SK-N-SH (cell line): ENCODE measurements around the gene C1orf232. TPM values are rescaled to one million over a fixed set of nuclear protein-coding genes. Genes with fewer than 3 reads are reported as not detected.

Source experiments
- CTCF ChIA-PET: fragments of 300-600, 350-600 bp; formaldehyde crosslinking; extraction: SDS; loops from one replicate; lab custom pipeline; 2021; lab: Yijun Ruan, JAX
- POLR2A ChIA-PET: fragments of 350-600 bp; sonication (Branson Sonifier 250); formaldehyde crosslinking; extraction: SDS; loops from one replicate; lab custom pipeline; 2020; ENCODE audit warnings: antibody characterized with exemption, inconsistent platforms; lab: Yijun Ruan, JAX
- DNase-seq: peaks from one replicate; pipeline ENCODE4 v3.0.0; 2012
- H2AFZ ChIP-seq: fragments of 200-600 bp; sonication (generic); 2 replicates; pipeline ENCODE4 v1.8.1; 2016; ENCODE audit warnings: antibody characterized with exemption, mild to moderate bottlenecking, low read depth
- H3F3A ChIP-seq: fragments of 200-600 bp; sonication (generic); replicated peaks from 2 replicates; pipeline ENCODE3; 2016; ENCODE audit warnings: antibody characterized with exemption, mild to moderate bottlenecking; ENCODE audit not compliant: insufficient read depth
- H3K27ac ChIP-seq, 2 experiments: fragments of 200-500 bp in 1 of 2; fragments of 200-600 bp in 1 of 2; sonication (Bioruptor generic) in 1 of 2; sonication (generic), shearing (Covaris generic) in 1 of 2; 2 replicates each; pipeline versions ENCODE4 v1.5.1 to v1.6.1; 2014 to 2016; ENCODE audit warnings: low read depth in 2 of 2, inconsistent platforms in 1 of 2, low read length in 1 of 2, mild to moderate bottlenecking in 1 of 2, mixed read lengths in 1 of 2
- H3K27me3 ChIP-seq: fragments of 200-600 bp; sonication (generic), shearing (Covaris generic); 2 replicates; pipeline ENCODE4 v1.6.1; 2016; ENCODE audit warnings: mixed run types; ENCODE audit not compliant: insufficient read depth
- H3K36me3 ChIP-seq, 2 experiments: fragments of 200-500 bp in 1 of 2; fragments of 200-600 bp in 1 of 2; sonication (Bioruptor generic) in 1 of 2; sonication (generic) in 1 of 2; replicated peaks in 1 of 2; 2 replicates each; pipeline versions ENCODE3 to v1.5.1; 2014 to 2016; ENCODE audit warnings: low read length in 1 of 2, mild to moderate bottlenecking in 1 of 2; ENCODE audit not compliant: insufficient read depth in 2 of 2, control insufficient read depth in 1 of 2
- H3K4me1 ChIP-seq, 2 experiments: fragments of 200-500 bp in 1 of 2; fragments of 200-600 bp in 1 of 2; sonication (Bioruptor generic) in 1 of 2; sonication (generic), shearing (Covaris generic) in 1 of 2; 2 replicates each; pipeline versions ENCODE4 v1.5.1 to v1.6.1; 2014 to 2016; ENCODE audit warnings: low read depth in 1 of 2, low read length in 1 of 2, mixed run types in 1 of 2; ENCODE audit not compliant: insufficient read depth in 2 of 2, control insufficient read depth in 1 of 2
- H3K4me2 ChIP-seq: fragments of 200-600 bp; sonication (generic), shearing (Covaris generic); 2 replicates; pipeline ENCODE4 v1.6.1; 2017; ENCODE audit warnings: mixed run types
- H3K4me3 ChIP-seq, 2 experiments: fragments of 200-500 bp in 1 of 2; fragments of 200-600 bp in 1 of 2; sonication (Bioruptor generic) in 1 of 2; sonication (generic), shearing (Covaris generic) in 1 of 2; 2 replicates each; pipeline versions ENCODE4 v1.5.1 to v1.8.1; 2014 to 2016; ENCODE audit warnings: low read depth in 2 of 2, inconsistent platforms in 1 of 2, low read length in 1 of 2, mild to moderate bottlenecking in 1 of 2, mixed read lengths in 1 of 2, moderate library complexity in 1 of 2
- H3K79me2 ChIP-seq: fragments of 200-600 bp; sonication (generic); 2 replicates; pipeline ENCODE4 v1.8.1; 2017; ENCODE audit warnings: mild to moderate bottlenecking; ENCODE audit not compliant: insufficient read depth
- H3K9ac ChIP-seq: fragments of 200-600 bp; sonication (generic); 2 replicates; pipeline ENCODE4 v1.6.1; 2017; ENCODE audit warnings: mixed run types
- H3K9me2 ChIP-seq: fragments of 200-600 bp; sonication (generic); 2 replicates; pipeline ENCODE4 v1.6.1; 2017; ENCODE audit warnings: mixed run types
- H3K9me3 ChIP-seq: fragments of 200-600 bp; sonication (generic); 2 replicates; pipeline ENCODE4 v1.6.1; 2017; ENCODE audit warnings: mixed run types, mild to moderate bottlenecking, moderate library complexity
- H4K20me1 ChIP-seq: fragments of 200-600 bp; sonication (generic); 2 replicates; pipeline ENCODE4 v1.6.1; 2017; ENCODE audit warnings: mild to moderate bottlenecking, mixed run types; ENCODE audit not compliant: insufficient read depth
- ELF1 ChIP-seq: IDR thresholded peaks from 2 replicates; pipeline ENCODE4 v1.4.0; 2012
- EZH2phosphoT487 ChIP-seq: fragments of 200-600 bp; sonication (generic); IDR thresholded peaks from 2 replicates; pipeline ENCODE4 v1.6.1; 2017; ENCODE audit warnings: low read depth, mixed run types, mild to moderate bottlenecking, antibody characterized with exemption, moderate library complexity, borderline replicate concordance
- FOSL2 ChIP-seq: IDR thresholded peaks from 2 replicates; pipeline ENCODE4 v1.4.0; 2012; ENCODE audit warnings: low read depth, mild to moderate bottlenecking, moderate library complexity, borderline replicate concordance
- FOXM1 ChIP-seq: IDR thresholded peaks from 2 replicates; pipeline ENCODE4 v1.4.0; 2012; ENCODE audit warnings: low read depth, mild to moderate bottlenecking
- GATA2 ChIP-seq: sonication (generic); formaldehyde crosslinking; IDR thresholded peaks from 2 replicates; pipeline ENCODE4 v1.5.0; 2020; ENCODE audit warnings: mild to moderate bottlenecking, missing genetic modification reagents
- NRF1 ChIP-seq: IDR thresholded peaks from 2 replicates; pipeline ENCODE4 v1.6.1; 2012; ENCODE audit warnings: low read depth, mild to moderate bottlenecking, low read length
- POLR2AphosphoS5 ChIP-seq: IDR thresholded peaks from 2 replicates; pipeline ENCODE4 v1.6.1; 2012; ENCODE audit warnings: low read depth, low read length
- RAD21 ChIP-seq: IDR thresholded peaks from 2 replicates; pipeline ENCODE4 v1.6.1; 2012; ENCODE audit warnings: mild to moderate bottlenecking, low read length
- RXRA ChIP-seq: IDR thresholded peaks from 2 replicates; pipeline ENCODE4 v1.4.0; 2012; ENCODE audit warnings: low read depth, mild to moderate bottlenecking, borderline replicate concordance
- SMC3 ChIP-seq: IDR thresholded peaks from 2 replicates; pipeline ENCODE4 v1.6.1; 2012; ENCODE audit warnings: low read depth, low read length, improper control_type of control experiment
- TAF1 ChIP-seq: IDR thresholded peaks from 2 replicates; pipeline ENCODE4 v1.6.1; 2012; ENCODE audit warnings: low read depth, mild to moderate bottlenecking, low read length, moderate library complexity, borderline replicate concordance
- TCF12 ChIP-seq: IDR thresholded peaks from 2 replicates; pipeline ENCODE4 v1.4.0; 2012
- TEAD4 ChIP-seq: IDR thresholded peaks from 2 replicates; pipeline ENCODE4 v1.4.0; 2012; ENCODE audit warnings: mild to moderate bottlenecking, borderline replicate concordance; ENCODE audit not compliant: insufficient read depth
- YY1 ChIP-seq: IDR thresholded peaks from 2 replicates; pipeline ENCODE4 v1.4.0; 2012; ENCODE audit warnings: low read depth, mild to moderate bottlenecking
- WGBS: methylation state at CpG from one replicate; pipeline ENCODE4 v1.1.6; 2017; ENCODE audit warnings: low lambda C conversion rate; 5-methylcytosine and 5-hydroxymethylcytosine counted together
- polyA plus RNA-seq, 3 experiments: library from polyadenylated mRNA; depleted of rRNA; stranded (reverse); fragments of >200 nt; gene quantifications; 2 replicates each; pipeline ENCODE4 v1.2.3, GENCODE V29; 2012
- TF ChIP-seq, protein P1 (sequence below): fragments of 150-350 bp; IDR thresholded peaks from 2 replicates; pipeline ENCODE4 v1.6.1; 2017; ENCODE audit warnings: antibody characterized with exemption, low read length, low read depth, borderline replicate concordance
- TF ChIP-seq, protein P2 (sequence below): fragments of 200-600 bp; sonication (generic); IDR thresholded peaks from 2 replicates; pipeline ENCODE4 v1.6.1; 2017; ENCODE audit warnings: antibody characterized with exemption, mild to moderate bottlenecking, moderate library complexity
- TF ChIP-seq, protein P3 (sequence below): IDR thresholded peaks from 2 replicates; pipeline ENCODE4 v1.4.0; 2012; ENCODE audit warnings: low read depth, borderline replicate concordance
- TF ChIP-seq, protein P4 (sequence below): IDR thresholded peaks from 2 replicates; pipeline ENCODE4 v1.6.1; 2012; ENCODE audit warnings: mild to moderate bottlenecking, low read depth, low read length, moderate library complexity
- TF ChIP-seq, protein P5 (sequence below): fragments of 150-350 bp; IDR thresholded peaks from 2 replicates; pipeline ENCODE4 v1.6.1; 2016; ENCODE audit warnings: mild to moderate bottlenecking, low read depth, low read length

Gene C1orf232
- polyA plus RNA-seq, 1 of the 3 experiments (the other 2 are of a cell fraction): not detected

DNA sequence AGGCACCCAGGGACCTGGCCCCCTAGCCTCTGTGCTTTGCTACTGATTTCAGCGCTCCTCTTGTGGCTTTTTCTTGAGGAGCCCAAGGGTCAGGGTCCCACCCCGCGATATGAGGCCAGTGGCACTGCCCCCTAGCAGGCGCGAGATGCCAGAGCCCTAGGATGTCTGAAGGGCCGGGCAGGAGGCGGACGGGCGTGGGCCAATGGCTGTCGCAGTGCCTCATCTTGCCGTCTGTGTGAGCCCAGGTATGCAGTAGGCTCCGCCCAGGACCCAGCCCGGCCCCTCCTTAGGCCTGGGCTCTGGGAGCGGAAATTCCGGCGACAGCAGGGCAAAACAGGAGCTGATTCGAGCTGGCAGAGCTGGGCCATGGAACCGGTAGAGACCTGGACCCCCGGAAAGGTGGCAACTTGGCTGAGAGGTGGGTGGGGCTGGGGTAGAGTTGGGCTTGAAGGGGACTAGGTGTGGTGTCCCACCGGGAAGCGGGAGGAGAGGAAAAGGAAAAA lies 8.5 kb upstream of the C1orf232 start, which contains the start of gene CNKSR1:
Gene CNKSR1, plus strand, starts transcription at position 310 of the 503 bp plus-strand sequence. Its CDS starts 57 bp downstream, at position 367.
- Histone ChIP-seq H3K27me3 (no peaks in the 10 kb centered on the region), H2AFZ (no peak within 1 kb of the TSS), H3K4me3 (no peak within 1 kb of the TSS), H3K9ac (no peak within 1 kb of the TSS), H3K79me2 (no peaks in the 10 kb centered on the region), H3K4me1 (no peaks in the 10 kb centered on the region; a peak in 1 of 4 replicates), H3F3A (peaks cover 8% of the 10 kb centered on the region), H3K27ac (no peak within 1 kb of the TSS), H3K4me2 (no peak within 1 kb of the TSS), H4K20me1 (no peaks in the 10 kb centered on the region), H3K9me3 (no peaks in the 10 kb centered on the region), H3K36me3 (no peaks in the 10 kb centered on the region), H3K9me2 (no peaks in the 10 kb centered on the region)
- TF ChIP-seq NRF1 (no peak), SMC3 (no peak), YY1 (no peak), TAF1 (no peak)
- TF ChIP-seq, protein P1, sequence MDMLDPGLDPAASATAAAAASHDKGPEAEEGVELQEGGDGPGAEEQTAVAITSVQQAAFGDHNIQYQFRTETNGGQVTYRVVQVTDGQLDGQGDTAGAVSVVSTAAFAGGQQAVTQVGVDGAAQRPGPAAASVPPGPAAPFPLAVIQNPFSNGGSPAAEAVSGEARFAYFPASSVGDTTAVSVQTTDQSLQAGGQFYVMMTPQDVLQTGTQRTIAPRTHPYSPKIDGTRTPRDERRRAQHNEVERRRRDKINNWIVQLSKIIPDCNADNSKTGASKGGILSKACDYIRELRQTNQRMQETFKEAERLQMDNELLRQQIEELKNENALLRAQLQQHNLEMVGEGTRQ: no peak
- 93% methylated on average over 12 of the region's 21 CpGs for WGBS
- CTCF ChIA-PET: interaction anchor here (1.3 to 2.1 kb wide), 3 partner anchors 11 to 108 kb away, joined by 3 to 10 read pairs (median 5); partner anchors contain the start of gene CEP85
- POLR2A ChIA-PET: no interaction called here
- DNase-seq: no peak

DNA sequence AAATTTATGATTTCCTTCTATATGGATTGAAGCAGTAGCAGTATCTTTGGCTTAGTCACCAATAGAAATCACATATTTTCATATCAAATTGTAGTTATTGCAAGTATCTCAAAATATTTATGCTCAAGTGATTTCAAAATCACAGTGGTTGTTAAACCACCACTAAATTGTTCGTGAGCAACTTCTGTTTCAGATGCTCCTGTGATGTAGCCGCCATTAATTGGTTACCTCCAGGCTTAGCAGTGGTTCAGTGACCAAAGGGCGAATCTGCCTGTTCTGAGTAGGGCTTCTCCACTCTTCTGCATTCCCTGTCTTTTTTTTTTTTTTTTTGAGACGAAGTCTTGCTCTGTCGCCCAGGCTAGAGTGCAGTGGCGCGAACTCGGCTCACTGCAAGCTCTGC lies 6.6 kb upstream of the C1orf232 start:
- WGBS: 94% methylated on average over 8 of the region's 8 CpGs
- peaks cover 0 to 2% of the 10 kb centered on the region in 2 experiments for H3K36me3 ChIP-seq
- H3K9me2 ChIP-seq: no peaks in the 10 kb centered on the region
- CTCF ChIA-PET: interaction anchor here (1.5 to 1.7 kb wide), 2 partner anchors 30 to 189 kb away, joined by 3 to 5 read pairs; no protein-coding TSS in a partner anchor
- no peaks in the 10 kb centered on the region for H3K9me3 ChIP-seq
- POLR2A ChIA-PET: no interaction called here
- peaks cover 0 to 11% of the 10 kb centered on the region in 2 experiments; a peak in 2 of 4 replicates for H3K4me1 ChIP-seq
- peaks cover 11% of the 10 kb centered on the region; the same call in 1 of the 2 replicates for H3K79me2 ChIP-seq
- no peak overlapping the region for H3K4me3 ChIP-seq
- H4K20me1 ChIP-seq: no peaks in the 10 kb centered on the region
- no peaks in the 10 kb centered on the region for H3K27me3 ChIP-seq
- DNase-seq: no peak
- H3K4me2 ChIP-seq: no peak overlapping the region
- no peak overlapping the region for H2AFZ ChIP-seq
- no peak overlapping the region for H3K27ac ChIP-seq
- peaks cover 8% of the 10 kb centered on the region for H3F3A ChIP-seq
- no peak overlapping the region for H3K9ac ChIP-seq
- TF ChIP-seq EZH2phosphoT487 (no peak), FOSL2 (no peak), TEAD4 (no peak), FOXM1 (no peak), RAD21 (no peak), ELF1 (no peak), POLR2AphosphoS5 (no peak), GATA2 (CRISPR knock-in tag) (no peak), NRF1 (no peak), TCF12 (no peak), RXRA (no peak)
- TF ChIP-seq, protein P2, sequence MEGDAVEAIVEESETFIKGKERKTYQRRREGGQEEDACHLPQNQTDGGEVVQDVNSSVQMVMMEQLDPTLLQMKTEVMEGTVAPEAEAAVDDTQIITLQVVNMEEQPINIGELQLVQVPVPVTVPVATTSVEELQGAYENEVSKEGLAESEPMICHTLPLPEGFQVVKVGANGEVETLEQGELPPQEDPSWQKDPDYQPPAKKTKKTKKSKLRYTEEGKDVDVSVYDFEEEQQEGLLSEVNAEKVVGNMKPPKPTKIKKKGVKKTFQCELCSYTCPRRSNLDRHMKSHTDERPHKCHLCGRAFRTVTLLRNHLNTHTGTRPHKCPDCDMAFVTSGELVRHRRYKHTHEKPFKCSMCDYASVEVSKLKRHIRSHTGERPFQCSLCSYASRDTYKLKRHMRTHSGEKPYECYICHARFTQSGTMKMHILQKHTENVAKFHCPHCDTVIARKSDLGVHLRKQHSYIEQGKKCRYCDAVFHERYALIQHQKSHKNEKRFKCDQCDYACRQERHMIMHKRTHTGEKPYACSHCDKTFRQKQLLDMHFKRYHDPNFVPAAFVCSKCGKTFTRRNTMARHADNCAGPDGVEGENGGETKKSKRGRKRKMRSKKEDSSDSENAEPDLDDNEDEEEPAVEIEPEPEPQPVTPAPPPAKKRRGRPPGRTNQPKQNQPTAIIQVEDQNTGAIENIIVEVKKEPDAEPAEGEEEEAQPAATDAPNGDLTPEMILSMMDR: no peak
- TF ChIP-seq, protein P3, sequence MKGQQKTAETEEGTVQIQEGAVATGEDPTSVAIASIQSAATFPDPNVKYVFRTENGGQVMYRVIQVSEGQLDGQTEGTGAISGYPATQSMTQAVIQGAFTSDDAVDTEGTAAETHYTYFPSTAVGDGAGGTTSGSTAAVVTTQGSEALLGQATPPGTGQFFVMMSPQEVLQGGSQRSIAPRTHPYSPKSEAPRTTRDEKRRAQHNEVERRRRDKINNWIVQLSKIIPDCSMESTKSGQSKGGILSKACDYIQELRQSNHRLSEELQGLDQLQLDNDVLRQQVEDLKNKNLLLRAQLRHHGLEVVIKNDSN: no peak
- TF ChIP-seq, protein P4, sequence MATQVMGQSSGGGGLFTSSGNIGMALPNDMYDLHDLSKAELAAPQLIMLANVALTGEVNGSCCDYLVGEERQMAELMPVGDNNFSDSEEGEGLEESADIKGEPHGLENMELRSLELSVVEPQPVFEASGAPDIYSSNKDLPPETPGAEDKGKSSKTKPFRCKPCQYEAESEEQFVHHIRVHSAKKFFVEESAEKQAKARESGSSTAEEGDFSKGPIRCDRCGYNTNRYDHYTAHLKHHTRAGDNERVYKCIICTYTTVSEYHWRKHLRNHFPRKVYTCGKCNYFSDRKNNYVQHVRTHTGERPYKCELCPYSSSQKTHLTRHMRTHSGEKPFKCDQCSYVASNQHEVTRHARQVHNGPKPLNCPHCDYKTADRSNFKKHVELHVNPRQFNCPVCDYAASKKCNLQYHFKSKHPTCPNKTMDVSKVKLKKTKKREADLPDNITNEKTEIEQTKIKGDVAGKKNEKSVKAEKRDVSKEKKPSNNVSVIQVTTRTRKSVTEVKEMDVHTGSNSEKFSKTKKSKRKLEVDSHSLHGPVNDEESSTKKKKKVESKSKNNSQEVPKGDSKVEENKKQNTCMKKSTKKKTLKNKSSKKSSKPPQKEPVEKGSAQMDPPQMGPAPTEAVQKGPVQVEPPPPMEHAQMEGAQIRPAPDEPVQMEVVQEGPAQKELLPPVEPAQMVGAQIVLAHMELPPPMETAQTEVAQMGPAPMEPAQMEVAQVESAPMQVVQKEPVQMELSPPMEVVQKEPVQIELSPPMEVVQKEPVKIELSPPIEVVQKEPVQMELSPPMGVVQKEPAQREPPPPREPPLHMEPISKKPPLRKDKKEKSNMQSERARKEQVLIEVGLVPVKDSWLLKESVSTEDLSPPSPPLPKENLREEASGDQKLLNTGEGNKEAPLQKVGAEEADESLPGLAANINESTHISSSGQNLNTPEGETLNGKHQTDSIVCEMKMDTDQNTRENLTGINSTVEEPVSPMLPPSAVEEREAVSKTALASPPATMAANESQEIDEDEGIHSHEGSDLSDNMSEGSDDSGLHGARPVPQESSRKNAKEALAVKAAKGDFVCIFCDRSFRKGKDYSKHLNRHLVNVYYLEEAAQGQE: no peak
- TF ChIP-seq, protein P5, sequence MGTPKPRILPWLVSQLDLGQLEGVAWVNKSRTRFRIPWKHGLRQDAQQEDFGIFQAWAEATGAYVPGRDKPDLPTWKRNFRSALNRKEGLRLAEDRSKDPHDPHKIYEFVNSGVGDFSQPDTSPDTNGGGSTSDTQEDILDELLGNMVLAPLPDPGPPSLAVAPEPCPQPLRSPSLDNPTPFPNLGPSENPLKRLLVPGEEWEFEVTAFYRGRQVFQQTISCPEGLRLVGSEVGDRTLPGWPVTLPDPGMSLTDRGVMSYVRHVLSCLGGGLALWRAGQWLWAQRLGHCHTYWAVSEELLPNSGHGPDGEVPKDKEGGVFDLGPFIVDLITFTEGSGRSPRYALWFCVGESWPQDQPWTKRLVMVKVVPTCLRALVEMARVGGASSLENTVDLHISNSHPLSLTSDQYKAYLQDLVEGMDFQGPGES: no peak
